Ammon's horn (tissue), 1 donor: Measurements from ENCODE around the gene PROSER2.
"Not testable (repeated sequence)": the region's sequence is repeated elsewhere in the genome, so short reads cannot be mapped to it uniquely, and the experiment has no call there.

Experiments
- DNase-seq: peaks from one replicate; pipeline ENCODE4 v3.0.0-alpha.2; 2016; ENCODE audit warnings: low spot score

Gene PROSER2

GRCh38 chr10:11835704-11836103 is 12.5 kb downstream of the PROSER2 start:
- DNase-seq: no peak

GRCh38 chr10:11837372-11838161 is 14.4 kb downstream of the PROSER2 start:
- DNase-seq: no peak

- no peak for DNase-seq
Measured at GRCh38 chr10:11838298-11838852, 15.2 kb downstream of the PROSER2 start.

GRCh38 chr10:11841375-11841774 is 18.2 kb downstream of the PROSER2 start:
- no peak for DNase-seq

- DNase-seq: no peak
Measured at GRCh38 chr10:11842411-11842810, 19.3 kb downstream of the PROSER2 start.

GRCh38 chr10:11845113-11845512 is 22.0 kb downstream of the PROSER2 start:
- DNase-seq: no peak

- DNase-seq: no peak
Measured at GRCh38 chr10:11846542-11846941, 23.4 kb downstream of the PROSER2 start.

- DNase-seq: no peak
Measured at GRCh38 chr10:11849277-11849676, 26.1 kb downstream of the PROSER2 start.

GRCh38 chr10:11849911-11850310 is 26.8 kb downstream of the PROSER2 start:
- DNase-seq: no peak

GRCh38 chr10:11851910-11852309 is 28.8 kb downstream of the PROSER2 start:
- DNase-seq: no peak

GRCh38 chr10:11852637-11853036 is 29.5 kb downstream of the PROSER2 start:
- not testable (repeated sequence) for DNase-seq

GRCh38 chr10:11853468-11853867 is 30.3 kb downstream of the PROSER2 start:
- DNase-seq: no peak

- no peak for DNase-seq
Measured at GRCh38 chr10:11854301-11854700, 31.1 kb downstream of the PROSER2 start.

- no peak for DNase-seq
Measured at GRCh38 chr10:11856089-11856488, 32.9 kb downstream of the PROSER2 start.

GRCh38 chr10:11856678-11857077 is 33.5 kb downstream of the PROSER2 start:
- no peak for DNase-seq

- DNase-seq: no peak
Measured at GRCh38 chr10:11858093-11858492, 34.9 kb downstream of the PROSER2 start.

GRCh38 chr10:11861341-11861740 is 38.2 kb downstream of the PROSER2 start:
- DNase-seq: no peak

GRCh38 chr10:11861811-11862428 is 38.8 kb downstream of the PROSER2 start:
- DNase-seq: no peak

GRCh38 chr10:11863353-11864109 is 40.4 kb downstream of the PROSER2 start:
- DNase-seq: no peak

- no peak for DNase-seq
Measured at GRCh38 chr10:11864727-11865126, 41.6 kb downstream of the PROSER2 start.

GRCh38 chr10:11865561-11865960 is 42.4 kb downstream of the PROSER2 start:
- no peak for DNase-seq

GRCh38 chr10:11866199-11866925 is 43.2 kb downstream of the PROSER2 start:
- DNase-seq: no peak
